ENCODE measurements around the gene FAM78B.

- no peak for TF ChIP-seq POLR2A (IDR thresholded peaks at IDR 0.05)
- TF ChIP-seq CTCF (IDR thresholded peaks at IDR 0.05), result no peak
Measured at GRCh38 chr1:166182281-166182680, 15.5 kb upstream of the FAM78B start.
